Neuronal stem cell (in vitro differentiated cells): ENCODE measurements around the gene PRKX. TPM values are rescaled to one million over a fixed set of nuclear protein-coding genes. Genes with fewer than 3 reads are reported as not detected.
"Not testable (repeated sequence)": the region's sequence is repeated elsewhere in the genome, so short reads cannot be mapped to it uniquely, and the experiment has no call there.

Experiments
- DNase-seq: peaks from one replicate; pipeline ENCODE4 v3.0.0-alpha.2; 2013; ENCODE audit warnings: low spot score
- H2AFZ ChIP-seq: one replicate; pipeline ENCODE4 v1.6.1; 2013; ENCODE audit warnings: mild to moderate bottlenecking, low read length, inconsistent platforms
- H2AK5ac ChIP-seq: 2 replicates; pipeline ENCODE4 v1.6.1; 2013; ENCODE audit warnings: low read depth, mild to moderate bottlenecking, inconsistent platforms, low read length, moderate library complexity, mixed read lengths
- H2BK120ac ChIP-seq: 2 replicates; pipeline ENCODE4 v1.6.1; 2013; ENCODE audit warnings: low read depth, mild to moderate bottlenecking, inconsistent platforms, low read length, moderate library complexity, mixed read lengths
- H2BK12ac ChIP-seq: one replicate; pipeline ENCODE4 v1.6.1; 2013; ENCODE audit warnings: low read length, inconsistent platforms
- H2BK15ac ChIP-seq: 2 replicates; pipeline ENCODE4 v1.6.1; 2013; ENCODE audit warnings: mild to moderate bottlenecking, low read length, inconsistent platforms, mixed read lengths
- H2BK5ac ChIP-seq: one replicate; pipeline ENCODE4 v1.6.1; 2013; ENCODE audit warnings: inconsistent platforms, mild to moderate bottlenecking, low read length, moderate library complexity
- H3K14ac ChIP-seq: one replicate; pipeline ENCODE4 v1.6.1; 2013; ENCODE audit warnings: low read length, inconsistent platforms
- H3K18ac ChIP-seq: 2 replicates; pipeline ENCODE4 v1.6.1; 2013; ENCODE audit warnings: low read length, inconsistent platforms
- H3K23ac ChIP-seq: 2 replicates; pipeline ENCODE4 v1.6.1; 2013; ENCODE audit warnings: low read depth, mild to moderate bottlenecking, mixed read lengths, low read length, inconsistent platforms; ENCODE audit not compliant: poor library complexity
- H3K27ac ChIP-seq: replicated peaks from 3 replicates; pipeline ENCODE4 v1.5.1; 2013; ENCODE audit warnings: low read length, inconsistent platforms
- H3K27me3 ChIP-seq, 3 experiments: 2 replicates each; pipeline ENCODE4 v1.6.1; 2013; ENCODE audit warnings: low read length in 3 of 3, mild to moderate bottlenecking in 2 of 3, inconsistent platforms in 1 of 3, low read depth in 1 of 3, mixed read lengths in 1 of 3, moderate library complexity in 1 of 3; ENCODE audit not compliant: control insufficient read depth in 3 of 3, insufficient read depth in 3 of 3
- H3K36me3 ChIP-seq, 2 donors: replicated peaks in 1 of 2; 2 replicates each; pipeline ENCODE4 v1.6.1; 2013; ENCODE audit warnings: low read length in 2 of 2; ENCODE audit not compliant: control insufficient read depth in 2 of 2, insufficient read depth in 2 of 2
- H3K4ac ChIP-seq: 2 replicates; pipeline ENCODE4 v1.6.1; 2013; ENCODE audit warnings: inconsistent platforms, mild to moderate bottlenecking, low read length, moderate library complexity
- H3K4me1 ChIP-seq, 2 donors: 1 replicate in 1 of 2; 2 replicates in 1 of 2; pipeline ENCODE4 v1.6.1; 2013; ENCODE audit warnings: low read length in 2 of 2, low read depth in 1 of 2; ENCODE audit not compliant: control insufficient read depth in 2 of 2, insufficient read depth in 1 of 2
- H3K4me2 ChIP-seq: one replicate; pipeline ENCODE4 v1.6.1; 2013; ENCODE audit warnings: mild to moderate bottlenecking, low read length, inconsistent platforms; ENCODE audit not compliant: insufficient read depth, poor library complexity, severe bottlenecking
- H3K4me3 ChIP-seq, 2 donors: 2 replicates each; pipeline ENCODE4 v1.5.1; 2013; ENCODE audit warnings: low read length in 2 of 2, mild to moderate bottlenecking in 2 of 2, inconsistent platforms in 1 of 2, moderate library complexity in 1 of 2
- H3K79me1 ChIP-seq: one replicate; pipeline ENCODE4 v1.6.1; 2013; ENCODE audit warnings: low read depth, mild to moderate bottlenecking, inconsistent platforms, low read length, moderate library complexity
- H3K9ac ChIP-seq: one replicate; pipeline ENCODE4 v1.6.1; 2013; ENCODE audit warnings: mild to moderate bottlenecking, low read depth, low read length, inconsistent platforms; ENCODE audit not compliant: poor library complexity
- H3K9me3 ChIP-seq, 2 donors: replicated peaks in 1 of 2; 2 replicates each; pipeline versions ENCODE3 to v1.6.1; 2013; ENCODE audit warnings: low read length in 2 of 2, mild to moderate bottlenecking in 2 of 2, inconsistent platforms in 1 of 2, low read depth in 1 of 2, mixed read lengths in 1 of 2, moderate library complexity in 1 of 2; ENCODE audit not compliant: control insufficient read depth in 2 of 2, insufficient read depth in 1 of 2
- H4K8ac ChIP-seq: one replicate; pipeline ENCODE4 v1.6.1; 2013; ENCODE audit warnings: low read depth, mild to moderate bottlenecking, inconsistent platforms, low read length, moderate library complexity
- H4K91ac ChIP-seq: one replicate; pipeline ENCODE4 v1.6.1; 2013; ENCODE audit warnings: low read length, low read depth, mild to moderate bottlenecking, inconsistent platforms; ENCODE audit not compliant: poor library complexity
- WGBS, 2 donors: extraction: QIAGEN DNeasy Blood & Tissue Kit; methylation state at CpG; one replicate each; pipeline ENCODE4 v1.1.7; 2013; ENCODE audit warnings: missing lambda C conversion rate in 2 of 2, mixed read lengths in 1 of 2; ENCODE audit not compliant: insufficient read length in 2 of 2, insufficient replicate concordance in 1 of 2; ENCODE audit errors: extremely low coverage in 2 of 2; 5-methylcytosine and 5-hydroxymethylcytosine counted together
- small RNA-seq: library from polyadenylated mRNA; stranded (forward); fragments of <200 nt; extraction: miRNeasy Mini kit (QIAGEN cat#:217004); gene quantifications from one replicate; pipeline ENCODE3, GENCODE V24; 2013; ENCODE audit not compliant: insufficient read depth

The PRKX gene

GRCh38 chrX:3560010-3560409 is 153.4 kb downstream of the PRKX start:
- H3K9me3 ChIP-seq, H2AK5ac ChIP-seq, H3K36me3 ChIP-seq, H3K79me1 ChIP-seq, H3K4ac ChIP-seq, H3K27me3 ChIP-seq, H2BK12ac ChIP-seq, H2BK5ac ChIP-seq, H3K9ac ChIP-seq, H3K27ac ChIP-seq, H2AFZ ChIP-seq, H3K14ac ChIP-seq, H2BK120ac ChIP-seq, H3K23ac ChIP-seq, DNase-seq, H4K8ac ChIP-seq, H2BK15ac ChIP-seq, H3K18ac ChIP-seq, H4K91ac ChIP-seq, H3K4me2 ChIP-seq, H3K4me1 ChIP-seq, H3K4me3 ChIP-seq: not testable (repeated sequence)
- WGBS, 2 donors = no CpG with 5 or more reads among the region's 7 CpGs

Small RNA genes lying within 50 kb of the gene (small RNA-seq; reads per million reads assigned to genes)
- not detected for gene RF00019
- not detected for gene RNU6-114P
